ENCODE measurements around the gene GPC3. TPM values are rescaled to one million over a fixed set of nuclear protein-coding genes. Genes with fewer than 3 reads are reported as not detected.

The GPC3 gene
- total RNA-seq, 1 donor from 2014 or later: 306 TPM

DNA sequence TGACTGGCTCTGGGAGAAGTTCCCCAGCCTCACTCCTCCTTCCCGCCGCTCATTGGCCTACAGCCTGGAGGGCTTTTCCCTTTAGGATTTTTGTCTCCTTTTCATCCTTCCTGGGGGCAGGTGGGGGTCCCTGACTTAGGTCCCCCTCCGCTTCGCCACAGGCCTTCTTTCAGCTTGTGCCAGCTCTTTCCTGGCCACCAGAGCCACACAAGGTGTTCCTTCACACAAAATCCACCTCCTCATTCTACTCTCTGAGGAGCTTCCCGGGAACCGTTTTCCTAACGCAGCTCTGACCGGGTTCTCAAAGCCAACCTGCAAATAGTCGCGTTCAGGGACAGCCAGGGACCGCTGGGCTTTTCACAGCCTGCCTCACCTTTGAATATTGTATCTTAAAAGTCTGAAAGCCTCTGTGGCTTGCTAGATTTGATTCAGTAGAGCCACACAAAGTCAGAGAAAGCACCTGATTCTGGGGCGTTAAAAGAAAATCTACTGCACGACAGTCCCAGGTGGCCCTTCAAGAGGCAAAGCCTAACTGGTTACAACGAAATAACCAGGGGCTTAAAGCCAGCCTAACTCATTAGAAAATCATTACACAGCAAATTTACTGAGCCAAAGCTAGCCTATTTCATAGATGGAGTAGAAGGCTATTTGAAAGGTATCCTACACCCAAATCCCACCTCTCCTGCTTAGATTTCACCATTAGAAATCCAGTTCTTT, 731 bp upstream of the GPC3 start:
- H3K4me3 ChIP-seq (ENCODE audit: low read length in 3 of 3): peak overlapping the region in 2 of 3 donors; percentile 21 to 66
- H3K4me1 ChIP-seq (ENCODE audit: control insufficient read depth in 3 of 3, insufficient read depth in 3 of 3, low read length in 3 of 3): peaks cover 5 to 6% (median 6%) of the 10 kb centered on the region in 3 donors
- H3K9me3 ChIP-seq (ENCODE audit: control insufficient read depth in 3 of 3, low read length in 3 of 3): no peaks in the 10 kb centered on the region
- peaks cover 3 to 25% (median 10%) of the 10 kb centered on the region in 3 donors for H3K27me3 ChIP-seq (ENCODE audit: control insufficient read depth in 3 of 3, insufficient read depth in 3 of 3, low read length in 3 of 3)
- H3K36me3 ChIP-seq (ENCODE audit: control insufficient read depth in 3 of 3, insufficient read depth in 3 of 3, low read length in 3 of 3): no peaks in the 10 kb centered on the region
- no peak overlapping the region for H3K27ac ChIP-seq (ENCODE audit: low read depth, low read length)
- no peak overlapping the region for H3K9ac ChIP-seq (ENCODE audit: low read depth in 1 of 3, low read length in 3 of 3)

DNA sequence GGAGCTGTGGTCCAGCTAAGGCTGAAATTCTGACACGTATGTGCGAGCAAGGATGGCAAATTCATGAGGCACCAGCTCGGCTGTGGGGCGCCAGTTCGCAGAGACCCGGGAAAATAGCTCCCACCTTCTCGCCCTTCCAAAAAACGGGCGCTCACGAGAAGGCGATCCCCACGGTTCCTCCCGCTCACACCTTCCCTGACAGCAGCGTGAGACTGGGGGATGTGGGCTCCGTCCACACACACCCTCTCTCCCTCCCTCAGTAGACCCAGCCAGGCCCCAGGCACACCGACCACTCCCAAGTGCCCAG, 584 bp downstream of the GPC3 start:
- Histone ChIP-seq H3K9me3 (ENCODE audit: control insufficient read depth in 3 of 3, low read length in 3 of 3) (no peaks in the 10 kb centered on the region), H3K36me3 (ENCODE audit: control insufficient read depth in 3 of 3, insufficient read depth in 3 of 3, low read length in 3 of 3) (no peaks in the 10 kb centered on the region), H3K27ac (ENCODE audit: low read depth, low read length) (no peak overlapping the region), H3K9ac (ENCODE audit: low read depth in 1 of 3, low read length in 3 of 3) (no peak overlapping the region), H3K4me1 (ENCODE audit: control insufficient read depth in 3 of 3, insufficient read depth in 3 of 3, low read length in 3 of 3) (peaks cover 5 to 6% (median 6%) of the 10 kb centered on the region in 3 donors), H3K4me3 (ENCODE audit: low read length in 3 of 3) (no peak overlapping the region), H3K27me3 (ENCODE audit: control insufficient read depth in 3 of 3, insufficient read depth in 3 of 3, low read length in 3 of 3) (peaks cover 3 to 25% (median 10%) of the 10 kb centered on the region in 3 donors)

DNA sequence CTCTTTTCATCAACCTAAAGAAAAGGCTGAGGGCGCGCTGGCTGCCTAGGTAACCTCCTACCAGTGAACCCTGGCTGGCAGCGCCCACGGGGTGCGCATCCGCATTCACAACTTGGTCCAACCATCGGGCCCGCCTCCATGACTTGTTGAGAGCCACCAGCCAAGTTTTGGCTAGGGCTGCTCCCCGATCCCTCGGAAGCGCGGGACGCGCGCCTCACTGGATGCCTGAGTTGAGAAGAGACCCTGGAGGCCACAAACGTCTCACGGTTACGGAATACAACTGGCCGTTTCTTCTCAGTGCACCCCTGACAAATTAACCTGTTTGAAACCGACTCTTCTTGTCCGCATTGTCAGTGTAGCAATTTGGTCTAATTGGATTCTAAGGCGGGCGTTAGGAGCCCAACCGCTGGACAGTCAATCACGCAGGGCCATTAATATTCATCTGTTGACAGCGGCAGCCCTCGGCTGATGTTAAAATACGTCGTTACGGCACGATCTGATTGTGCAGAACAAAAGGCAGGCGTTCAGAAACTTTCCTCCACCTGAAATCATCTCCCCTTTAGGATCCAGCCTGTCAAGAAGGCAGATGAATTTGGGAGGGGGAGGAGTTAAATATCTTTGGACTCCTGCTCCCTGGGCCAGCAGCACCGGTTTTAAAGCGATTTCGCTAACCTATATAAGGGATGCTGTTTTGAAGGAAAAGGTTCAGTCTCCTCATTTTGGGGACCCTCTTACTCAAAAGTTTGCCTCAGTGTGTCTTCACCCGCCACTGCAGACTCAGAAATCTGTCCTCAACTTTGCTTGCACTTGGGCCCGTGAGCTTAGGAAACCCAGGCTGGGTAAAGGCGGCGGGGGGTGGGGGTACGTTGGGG, 1.2 kb downstream of the GPC3 start:
- H3K4me1 ChIP-seq (ENCODE audit: control insufficient read depth in 3 of 3, insufficient read depth in 3 of 3, low read length in 3 of 3): peaks cover 5 to 6% (median 6%) of the 10 kb centered on the region in 3 donors
- no peak overlapping the region for H3K27ac ChIP-seq (ENCODE audit: low read depth, low read length)
- H3K4me3 ChIP-seq (ENCODE audit: low read length in 3 of 3): peak overlapping the region in 1 of 3 donors; percentile 23
- no peak overlapping the region for H3K9ac ChIP-seq (ENCODE audit: low read depth in 1 of 3, low read length in 3 of 3)
- H3K36me3 ChIP-seq (ENCODE audit: control insufficient read depth in 3 of 3, insufficient read depth in 3 of 3, low read length in 3 of 3): no peaks in the 10 kb centered on the region
- H3K9me3 ChIP-seq (ENCODE audit: control insufficient read depth in 3 of 3, low read length in 3 of 3): no peaks in the 10 kb centered on the region
- peaks cover 3 to 25% (median 10%) of the 10 kb centered on the region in 3 donors for H3K27me3 ChIP-seq (ENCODE audit: control insufficient read depth in 3 of 3, insufficient read depth in 3 of 3, low read length in 3 of 3)

DNA sequence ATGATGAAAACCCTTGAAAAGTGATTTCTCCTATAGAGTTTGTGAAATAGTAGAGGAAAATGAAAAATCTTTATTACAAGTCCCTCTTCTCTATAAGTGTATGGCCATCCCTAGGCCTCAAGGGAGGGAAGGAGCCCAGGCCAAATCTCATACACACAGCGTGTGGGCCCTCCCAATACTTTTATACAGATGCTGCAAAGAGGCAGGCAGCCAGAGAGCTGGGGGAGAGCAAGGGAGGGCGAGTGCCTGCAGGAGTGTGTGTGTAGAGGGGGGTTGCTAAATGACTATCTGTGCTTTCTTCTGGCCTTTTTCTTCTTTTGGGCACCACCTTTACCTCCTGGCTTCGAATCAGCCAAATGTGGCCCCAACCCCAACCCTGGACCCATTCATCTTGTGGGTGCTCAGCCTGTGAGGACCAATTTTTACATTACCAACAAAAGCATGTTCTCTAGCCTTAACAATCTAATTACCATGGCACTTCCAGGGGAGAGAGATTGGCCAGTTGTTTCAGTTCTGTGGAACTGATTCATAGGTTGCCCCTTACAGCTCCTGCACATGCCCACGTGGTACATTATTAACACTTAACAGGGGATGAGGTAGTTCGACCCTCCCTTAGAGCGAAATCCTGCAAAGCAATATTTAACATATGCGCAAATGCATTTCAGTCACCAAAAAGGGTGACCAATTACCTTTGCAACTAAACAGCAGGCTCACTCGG, 2.0 kb downstream of the GPC3 start:
- Histone ChIP-seq H3K4me3 (ENCODE audit: low read length in 3 of 3) (no peak overlapping the region), H3K27me3 (ENCODE audit: control insufficient read depth in 3 of 3, insufficient read depth in 3 of 3, low read length in 3 of 3) (peaks cover 3 to 25% (median 10%) of the 10 kb centered on the region in 3 donors)

DNA sequence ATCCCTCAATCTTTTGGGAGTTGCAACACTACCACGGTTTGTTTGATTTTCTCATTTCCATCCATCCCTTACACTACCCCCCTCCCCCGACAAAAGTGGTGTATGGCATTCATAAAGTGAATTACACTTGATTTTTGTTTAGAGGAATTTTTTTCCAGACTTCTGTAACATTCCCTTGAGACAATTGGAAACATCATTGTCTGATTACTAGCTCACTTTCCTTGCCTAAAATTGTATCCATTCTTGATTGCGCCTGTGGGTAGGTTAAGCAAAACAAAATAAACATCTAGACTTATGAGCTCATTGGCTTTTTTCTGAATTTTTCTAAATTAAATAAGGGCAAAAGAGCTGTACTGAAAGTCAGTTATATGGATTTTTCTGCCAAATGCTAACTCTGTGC, 3.5 kb downstream of the GPC3 start:
- Histone ChIP-seq H3K9ac (ENCODE audit: low read depth in 1 of 3, low read length in 3 of 3) (no peak overlapping the region), H3K27ac (ENCODE audit: low read depth, low read length) (no peak overlapping the region), H3K4me1 (ENCODE audit: control insufficient read depth in 3 of 3, insufficient read depth in 3 of 3, low read length in 3 of 3) (peaks cover 5 to 6% (median 6%) of the 10 kb centered on the region in 3 donors), H3K4me3 (ENCODE audit: low read length in 3 of 3) (no peak overlapping the region), H3K36me3 (ENCODE audit: control insufficient read depth in 3 of 3, insufficient read depth in 3 of 3, low read length in 3 of 3) (no peaks in the 10 kb centered on the region), H3K9me3 (ENCODE audit: control insufficient read depth in 3 of 3, low read length in 3 of 3) (no peaks in the 10 kb centered on the region), H3K27me3 (ENCODE audit: control insufficient read depth in 3 of 3, insufficient read depth in 3 of 3, low read length in 3 of 3) (peaks cover 0 to 20% (median 10%) of the 10 kb centered on the region in 3 donors)

More for the DNA sequence above, 2.0 kb downstream of the GPC3 start:
- H3K9me3 ChIP-seq (ENCODE audit: control insufficient read depth in 3 of 3, low read length in 3 of 3): no peaks in the 10 kb centered on the region
- no peak overlapping the region for H3K27ac ChIP-seq (ENCODE audit: low read depth, low read length)
- H3K4me1 ChIP-seq (ENCODE audit: control insufficient read depth in 3 of 3, insufficient read depth in 3 of 3, low read length in 3 of 3): peaks cover 5 to 6% (median 6%) of the 10 kb centered on the region in 3 donors
- no peaks in the 10 kb centered on the region for H3K36me3 ChIP-seq (ENCODE audit: control insufficient read depth in 3 of 3, insufficient read depth in 3 of 3, low read length in 3 of 3)
- no peak overlapping the region for H3K9ac ChIP-seq (ENCODE audit: low read depth in 1 of 3, low read length in 3 of 3)

DNA sequence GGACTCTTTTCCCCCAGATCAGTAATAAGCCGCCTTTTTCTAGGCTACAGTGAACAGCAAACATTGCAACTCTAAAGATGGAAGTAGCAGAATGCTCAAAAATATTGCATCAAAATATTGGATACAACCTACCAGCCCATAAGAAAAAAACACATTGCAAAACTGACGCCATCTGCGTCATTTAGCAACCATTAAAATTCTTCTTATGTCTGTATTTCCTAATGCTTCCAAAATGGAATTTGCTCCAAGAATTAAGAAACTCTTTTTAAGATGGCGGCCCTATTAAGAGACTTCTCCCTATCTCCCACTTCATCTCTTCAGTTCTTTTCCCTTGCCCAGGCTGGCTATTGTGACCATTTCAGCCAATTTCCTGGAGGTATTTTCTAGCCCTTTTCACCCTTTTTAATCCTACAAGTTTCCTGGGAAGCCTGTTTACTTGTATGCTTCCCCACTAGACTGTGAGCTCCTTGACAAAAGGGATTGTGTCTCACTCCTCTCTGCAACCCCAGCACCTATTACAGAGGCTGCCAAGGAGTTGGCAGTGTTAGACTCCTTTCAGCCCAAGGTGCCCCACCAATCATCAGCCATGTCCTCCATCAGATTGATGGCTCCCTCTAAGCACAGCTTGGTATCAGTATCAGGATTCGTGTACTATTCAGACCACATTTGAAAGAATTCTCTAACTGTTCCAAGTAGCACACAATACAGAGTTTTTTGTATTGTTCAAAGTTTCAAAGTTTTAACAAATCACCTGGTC, 4.4 kb downstream of the GPC3 start:
- Histone ChIP-seq H3K4me3 (ENCODE audit: low read length in 3 of 3) (no peak overlapping the region), H3K9ac (ENCODE audit: low read depth in 1 of 3, low read length in 3 of 3) (no peak overlapping the region), H3K27ac (ENCODE audit: low read depth, low read length) (no peak overlapping the region), H3K36me3 (ENCODE audit: control insufficient read depth in 3 of 3, insufficient read depth in 3 of 3, low read length in 3 of 3) (no peaks in the 10 kb centered on the region), H3K4me1 (ENCODE audit: control insufficient read depth in 3 of 3, insufficient read depth in 3 of 3, low read length in 3 of 3) (peaks cover 4 to 6% (median 5%) of the 10 kb centered on the region in 3 donors), H3K9me3 (ENCODE audit: control insufficient read depth in 3 of 3, low read length in 3 of 3) (no peaks in the 10 kb centered on the region), H3K27me3 (ENCODE audit: control insufficient read depth in 3 of 3, insufficient read depth in 3 of 3, low read length in 3 of 3) (peaks cover 0 to 14% (median 10%) of the 10 kb centered on the region in 3 donors)

DNA sequence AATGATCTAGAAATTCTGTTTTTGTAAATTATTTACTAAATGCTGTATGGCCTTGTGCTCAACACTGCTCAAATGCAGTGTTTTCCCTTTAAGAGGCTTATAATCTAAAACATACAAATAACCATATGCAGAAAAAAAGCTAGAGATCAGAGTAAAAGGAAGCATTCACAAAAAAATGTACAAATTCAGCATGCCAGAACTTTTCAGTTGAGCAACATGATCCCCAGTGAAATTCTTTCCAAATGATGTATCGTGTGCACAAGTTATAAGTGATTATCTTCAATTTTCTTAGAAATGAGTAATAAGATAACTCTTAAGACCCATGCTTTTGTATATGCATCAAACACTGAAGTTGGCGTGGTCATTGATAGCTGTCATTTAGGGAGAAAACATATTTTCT, 5.0 kb downstream of the GPC3 start:
- no peaks in the 10 kb centered on the region for H3K36me3 ChIP-seq (ENCODE audit: control insufficient read depth in 3 of 3, insufficient read depth in 3 of 3, low read length in 3 of 3)
- H3K9ac ChIP-seq (ENCODE audit: low read depth in 1 of 3, low read length in 3 of 3): no peak overlapping the region
- no peak overlapping the region for H3K4me3 ChIP-seq (ENCODE audit: low read length in 3 of 3)
- H3K27me3 ChIP-seq (ENCODE audit: control insufficient read depth in 3 of 3, insufficient read depth in 3 of 3, low read length in 3 of 3): peaks cover 0 to 12% (median 10%) of the 10 kb centered on the region in 3 donors
- H3K27ac ChIP-seq (ENCODE audit: low read depth, low read length): no peak overlapping the region
- peaks cover 0 to 6% (median 3%) of the 10 kb centered on the region in 3 donors for H3K4me1 ChIP-seq (ENCODE audit: control insufficient read depth in 3 of 3, insufficient read depth in 3 of 3, low read length in 3 of 3)
- H3K9me3 ChIP-seq (ENCODE audit: control insufficient read depth in 3 of 3, low read length in 3 of 3): no peaks in the 10 kb centered on the region

DNA sequence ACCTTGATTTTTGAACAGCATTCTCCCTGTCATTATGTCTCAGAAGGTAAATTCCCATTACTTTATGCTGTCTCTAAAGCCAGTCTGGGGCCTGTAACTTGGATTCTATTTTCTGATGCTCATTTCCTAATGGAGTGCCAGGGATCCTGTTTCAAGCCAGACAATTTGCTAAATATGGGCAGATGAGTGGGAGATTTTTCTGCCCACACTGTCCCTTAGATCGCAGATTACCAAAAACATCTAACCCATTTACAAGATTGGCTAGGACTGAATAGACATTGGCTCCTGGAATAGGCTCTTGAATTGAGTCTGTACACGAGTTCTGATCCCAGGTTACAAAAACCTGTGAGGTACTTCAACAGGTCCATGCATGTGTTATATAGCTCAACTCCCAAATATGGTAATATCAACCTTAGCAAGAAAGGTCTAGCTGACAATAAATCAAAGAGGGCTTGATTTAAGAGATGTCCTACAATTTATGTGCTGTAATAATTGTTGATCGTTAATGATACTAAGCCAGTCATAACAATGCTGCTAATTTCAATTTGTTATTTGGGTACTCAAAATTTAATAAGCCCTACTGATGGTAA, 5.7 kb downstream of the GPC3 start:
- Histone ChIP-seq H3K4me3 (ENCODE audit: low read length in 3 of 3) (no peak overlapping the region), H3K9ac (ENCODE audit: low read depth in 1 of 3, low read length in 3 of 3) (no peak overlapping the region), H3K36me3 (ENCODE audit: control insufficient read depth in 3 of 3, insufficient read depth in 3 of 3, low read length in 3 of 3) (no peaks in the 10 kb centered on the region), H3K4me1 (ENCODE audit: control insufficient read depth in 3 of 3, insufficient read depth in 3 of 3, low read length in 3 of 3) (peaks cover 0 to under 1% (median 0%) of the 10 kb centered on the region in 3 donors), H3K27ac (ENCODE audit: low read depth, low read length) (no peak overlapping the region), H3K9me3 (ENCODE audit: control insufficient read depth in 3 of 3, low read length in 3 of 3) (no peaks in the 10 kb centered on the region), H3K27me3 (ENCODE audit: control insufficient read depth in 3 of 3, insufficient read depth in 3 of 3, low read length in 3 of 3) (peaks cover 0 to 8% (median 8%) of the 10 kb centered on the region in 3 donors)

DNA sequence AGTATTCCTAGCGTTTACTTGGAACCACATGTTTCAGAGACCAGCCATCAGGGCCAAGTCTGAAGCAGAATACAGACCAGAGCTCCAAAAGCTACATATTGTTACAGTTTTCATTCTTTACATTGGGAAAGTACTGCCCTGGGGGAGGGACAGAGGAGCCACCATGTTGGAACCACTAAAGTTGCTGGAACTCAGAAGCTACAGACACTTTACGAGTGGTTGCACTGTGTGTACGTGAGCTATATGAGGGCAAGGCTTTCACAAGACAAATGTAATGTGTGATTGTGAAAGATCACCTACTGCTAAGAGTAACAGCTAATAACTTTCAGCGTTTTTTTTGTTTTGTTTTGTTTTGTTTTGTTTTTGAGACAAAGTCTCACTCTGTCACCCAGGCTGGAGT, 11.7 kb downstream of the GPC3 start:
- no peaks in the 10 kb centered on the region for H3K27me3 ChIP-seq (ENCODE audit: control insufficient read depth in 3 of 3, insufficient read depth in 3 of 3, low read length in 3 of 3)
- H3K36me3 ChIP-seq (ENCODE audit: control insufficient read depth in 3 of 3, insufficient read depth in 3 of 3, low read length in 3 of 3): no peaks in the 10 kb centered on the region
- no peak overlapping the region for H3K27ac ChIP-seq (ENCODE audit: low read depth, low read length)
- no peaks in the 10 kb centered on the region for H3K4me1 ChIP-seq (ENCODE audit: control insufficient read depth in 3 of 3, insufficient read depth in 3 of 3, low read length in 3 of 3)
- no peaks in the 10 kb centered on the region for H3K9me3 ChIP-seq (ENCODE audit: control insufficient read depth in 3 of 3, low read length in 3 of 3)
- H3K9ac ChIP-seq (ENCODE audit: low read depth in 1 of 3, low read length in 3 of 3): no peak overlapping the region
- no peak overlapping the region for H3K4me3 ChIP-seq (ENCODE audit: low read length in 3 of 3)
